B cell (primary cell): Measurements from ENCODE around the gene WT1.

Experiments
- CTCF ChIP-seq: fragments of 200-600 bp; IDR thresholded peaks from one replicate; pipeline ENCODE4 v1.8.0; 2022; ENCODE audit warnings: antibody characterized with exemption, mild to moderate bottlenecking
- EZH2 ChIP-seq: IDR thresholded peaks from 2 replicates; pipeline ENCODE4 v1.6.1; 2012; ENCODE audit warnings: borderline replicate concordance, low read depth, mild to moderate bottlenecking, moderate library complexity, low read length; ENCODE audit not compliant: insufficient read depth, poor library complexity, severe bottlenecking

GRCh38 chr11:32416301-32416700, 19.0 kb downstream of the WT1 start:
- TF ChIP-seq CTCF (no peak), EZH2 (no peak)
